ENCODE results near the gene SEC61A1.
A peak's percentile ranks its signal among the peaks of the same experiment; 100 is the strongest.

Gene SEC61A1

GRCh38 chr3:128051837-128052594, at the start of gene SEC61A1:
Gene SEC61A1 (plus strand): TSS chr3:128052437. CDS start chr3:128052553, 116 bp downstream.
- DNase-seq: peak; percentile 93 to 96

GRCh38 chr3:128004661-128005060, 47.6 kb upstream of the SEC61A1 start:
- DNase-seq: no peak

DNA sequence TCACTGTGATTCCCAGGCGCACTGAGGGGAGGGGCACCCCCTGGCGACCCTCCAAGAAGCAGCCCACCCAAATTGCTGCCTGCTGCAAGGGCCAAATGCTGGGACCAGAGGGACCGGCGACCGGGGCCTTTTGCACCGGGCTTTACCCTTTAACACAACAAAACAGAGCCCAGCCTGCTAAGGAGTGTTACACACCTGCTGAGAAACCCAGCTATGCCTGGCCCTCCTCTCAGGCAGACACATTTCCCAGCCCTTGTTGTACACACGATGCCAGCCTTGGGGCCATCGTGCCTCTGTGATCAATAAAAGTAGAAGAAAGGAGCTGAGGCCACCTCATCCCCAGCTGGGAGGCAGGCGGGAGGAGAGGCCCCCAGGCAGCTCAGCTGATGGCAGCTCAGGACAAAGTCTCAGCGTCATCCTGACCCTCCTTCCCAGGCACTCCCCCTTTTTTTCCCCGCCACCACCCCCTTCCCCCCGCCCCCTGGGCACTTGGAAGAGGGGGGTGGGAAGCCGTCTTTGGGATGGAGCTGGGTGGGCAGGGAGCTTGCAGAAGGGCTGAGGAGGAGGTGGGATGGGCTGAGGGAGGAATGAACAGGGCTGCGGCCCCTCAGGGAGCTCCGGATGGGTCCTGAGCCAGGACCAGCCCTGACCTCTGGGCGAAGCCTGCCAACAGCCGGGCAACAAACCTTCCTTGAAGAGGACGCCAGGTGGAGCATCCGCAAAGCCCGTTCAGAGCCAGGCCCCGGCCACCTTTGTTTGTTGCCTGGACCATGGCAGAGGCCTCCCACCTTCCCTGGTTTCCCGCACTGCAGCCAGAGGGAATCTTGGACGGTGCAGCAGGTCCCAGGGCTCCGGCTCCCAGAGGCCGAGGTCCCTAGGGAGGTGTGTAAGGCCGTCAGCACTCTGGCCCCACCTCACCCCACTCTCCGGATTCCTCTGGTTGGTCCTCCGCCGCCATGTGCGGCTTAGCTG, 45.9 kb upstream of the SEC61A1 start:
- no peak for DNase-seq

GRCh38 chr3:128007033-128007424, 45.2 kb upstream of the SEC61A1 start:
- no peak for DNase-seq

DNA sequence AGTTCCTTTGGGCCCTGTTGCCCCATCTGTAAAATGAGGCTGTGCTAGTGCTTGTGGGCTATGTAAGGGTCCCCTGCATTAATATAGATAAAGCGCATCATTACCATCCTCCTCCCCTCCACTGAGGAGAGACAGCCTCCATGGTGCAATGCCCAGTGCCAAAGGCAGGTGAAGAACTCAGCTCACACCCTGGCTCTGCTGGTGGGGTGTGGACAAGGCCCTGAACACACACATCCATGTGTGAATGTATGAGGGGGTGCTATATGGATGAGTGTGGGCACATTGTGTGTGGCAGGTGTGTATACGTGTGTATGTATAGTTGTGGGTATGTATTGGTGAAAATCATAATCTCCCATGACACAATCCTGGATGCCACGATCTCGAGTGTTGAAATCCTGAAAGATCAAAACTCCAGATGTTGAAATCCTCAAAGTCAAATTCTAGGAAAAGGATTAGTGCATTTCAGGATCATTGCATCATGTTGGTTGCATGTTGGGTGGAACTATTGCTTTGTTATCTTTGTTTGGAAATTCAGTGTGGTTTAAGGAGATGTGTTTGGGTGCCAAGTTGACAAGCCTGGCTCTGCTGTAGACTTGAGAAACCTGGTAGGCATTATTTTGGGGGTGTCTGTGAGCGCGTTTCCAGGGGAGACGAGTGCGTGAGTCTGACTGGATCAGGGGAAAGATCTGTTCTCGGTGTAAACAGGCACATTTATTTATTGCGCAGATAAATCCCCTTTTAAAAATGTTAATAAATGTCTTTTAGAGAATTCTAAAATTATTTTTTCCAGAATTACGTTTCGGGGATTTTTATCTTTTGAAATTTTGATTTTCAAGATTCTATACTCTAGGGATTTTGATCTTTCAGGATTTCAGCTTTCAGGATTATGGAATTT, 42.0 kb upstream of the SEC61A1 start:
- peak; percentile 50 to 66 for DNase-seq

DNA sequence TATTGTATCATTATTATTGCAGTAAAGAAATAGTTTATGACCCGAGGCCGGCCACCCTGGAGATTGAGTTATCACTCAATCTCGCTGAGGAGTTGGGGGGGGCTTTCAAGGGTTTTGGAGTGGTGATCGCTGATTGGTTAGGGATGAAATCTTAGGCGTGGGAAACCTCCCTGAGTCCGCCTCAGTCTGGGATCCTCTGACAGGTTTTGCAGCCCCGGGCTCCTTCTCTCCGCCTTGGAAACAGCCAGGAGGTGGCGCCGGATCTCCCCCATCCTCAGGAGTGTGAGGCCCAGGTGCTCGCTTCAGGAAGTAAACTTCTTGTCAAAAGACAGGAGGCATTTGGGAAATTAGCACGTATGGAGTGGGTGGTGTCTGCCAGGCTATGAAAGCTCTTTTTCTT, 41.1 kb upstream of the SEC61A1 start:
- DNase-seq: no peak

DNA sequence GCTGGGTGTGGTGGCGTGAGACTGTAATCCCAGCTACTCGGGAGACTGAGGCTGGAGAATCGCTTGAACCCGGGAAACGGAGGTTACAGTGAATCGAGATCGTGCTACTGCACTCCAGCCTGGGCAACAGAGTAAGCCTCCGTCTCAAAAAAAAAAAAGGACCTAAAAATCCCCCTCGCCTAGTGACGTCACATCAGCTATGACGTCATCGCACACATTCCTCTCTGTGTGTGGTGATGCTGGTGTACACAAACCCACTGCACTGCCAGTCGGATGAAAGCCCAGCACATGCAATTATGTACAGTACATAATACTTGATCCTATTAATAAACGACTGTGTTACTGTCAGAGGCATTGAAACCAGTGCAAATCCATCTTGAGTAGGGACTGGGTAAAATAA, 40.2 kb upstream of the SEC61A1 start:
- peak in 1 of 2 donors; percentile 8 for DNase-seq

GRCh38 chr3:128014548-128014947, 37.7 kb upstream of the SEC61A1 start:
- DNase-seq: no peak

DNA sequence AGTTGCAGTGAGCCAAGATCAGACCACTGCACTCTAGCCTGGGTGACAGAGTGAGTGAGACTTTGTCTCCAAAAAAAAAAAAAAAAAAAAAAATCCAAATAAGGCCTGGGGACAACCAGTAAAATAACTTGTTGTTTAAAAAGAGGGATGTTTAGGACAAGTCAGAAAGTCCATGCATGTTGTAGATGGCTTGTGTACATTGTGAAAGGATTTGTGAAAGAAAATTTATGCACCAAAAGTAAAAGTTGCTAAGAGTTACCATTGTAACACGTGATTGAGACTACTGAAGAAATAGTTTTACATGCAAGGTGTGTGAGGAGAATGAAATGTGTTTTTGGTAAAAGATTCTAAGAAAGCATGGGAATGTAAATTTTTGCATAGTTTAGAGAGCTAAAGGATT, 35.7 kb upstream of the SEC61A1 start:
- DNase-seq: no peak

- DNase-seq: no peak
Measured at GRCh38 chr3:128021768-128022372, 30.4 kb upstream of the SEC61A1 start.

DNA sequence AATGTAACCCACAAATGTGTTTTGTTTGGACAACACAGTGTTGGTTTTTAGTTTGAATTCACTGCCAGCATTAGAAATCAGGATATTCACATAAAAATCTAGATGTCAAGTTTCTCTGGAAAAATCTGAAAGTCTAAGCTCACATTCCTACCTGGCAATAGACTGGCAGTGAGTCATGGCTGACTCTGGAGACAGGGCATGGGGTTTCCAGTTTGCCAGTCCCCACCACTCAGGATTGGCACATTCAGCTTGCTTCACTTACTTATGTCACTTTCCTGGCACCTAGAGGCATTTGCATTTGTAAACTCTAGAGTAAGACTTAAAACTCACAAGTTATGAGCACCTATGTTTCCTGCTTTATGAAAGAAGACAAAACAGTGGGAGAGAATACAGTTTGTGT, 19.1 kb upstream of the SEC61A1 start:
- DNase-seq: no peak

DNA sequence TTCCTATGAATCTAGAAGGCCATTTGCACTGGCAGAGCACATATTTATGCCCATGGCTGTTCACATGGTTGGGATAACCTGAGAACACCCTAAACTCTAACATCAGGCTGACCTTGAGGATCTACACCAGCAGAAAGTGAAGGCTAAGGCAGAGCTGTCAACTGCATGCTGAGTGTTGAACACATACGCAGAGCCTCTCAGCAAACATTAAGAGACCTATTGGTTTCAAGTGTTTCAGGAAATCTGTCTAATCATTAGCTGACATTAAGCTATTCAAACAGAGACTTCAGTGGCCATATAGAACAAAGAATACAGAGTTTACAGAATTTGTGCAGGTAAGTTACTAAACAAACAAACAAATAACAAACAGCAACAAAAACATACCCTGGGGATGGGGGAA, 16.1 kb upstream of the SEC61A1 start:
- DNase-seq: no peak

- no peak for DNase-seq
Measured at GRCh38 chr3:128040041-128040440, 12.2 kb upstream of the SEC61A1 start.

- DNase-seq: no peak
Measured at GRCh38 chr3:128040660-128041059, 11.6 kb upstream of the SEC61A1 start.

DNA sequence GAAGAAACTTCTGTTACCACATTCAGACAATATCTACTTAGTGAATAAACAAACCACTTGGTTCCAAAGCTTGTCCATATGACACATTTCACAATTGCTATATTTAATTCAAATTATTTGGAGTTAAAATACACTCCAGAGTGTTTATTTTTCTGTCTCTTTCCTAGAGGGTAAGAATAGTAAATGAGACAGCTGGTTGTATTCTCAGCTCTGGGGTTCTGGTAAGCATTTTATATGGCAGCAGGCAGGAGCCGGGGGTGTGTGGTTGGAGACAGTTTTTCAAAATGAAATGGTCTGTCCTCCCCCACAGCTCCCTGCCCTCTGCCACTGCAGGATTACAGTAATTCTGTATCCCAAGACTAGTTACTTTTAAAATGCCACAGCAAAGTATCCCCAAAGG, 10.9 kb upstream of the SEC61A1 start:
- DNase-seq: no peak

DNA sequence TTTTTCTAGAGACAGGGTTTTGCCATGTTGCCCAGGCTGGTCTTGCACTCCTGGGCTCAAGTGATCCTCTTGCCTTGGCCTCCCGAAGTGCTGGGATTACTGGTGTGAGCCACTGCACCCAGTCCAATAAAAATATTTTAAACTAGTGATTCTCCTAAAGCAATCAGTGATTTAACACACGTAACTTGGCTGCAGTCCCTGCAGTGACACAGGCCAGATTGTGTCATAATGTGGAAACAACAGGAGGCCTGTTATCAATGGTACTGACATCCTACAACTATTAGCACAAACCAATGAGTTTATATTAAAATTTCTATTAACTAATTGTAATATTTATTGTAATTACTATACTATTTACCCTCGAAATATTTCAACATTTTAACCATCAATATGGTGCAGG, 1.6 kb upstream of the SEC61A1 start:
- DNase-seq: no peak

DNA sequence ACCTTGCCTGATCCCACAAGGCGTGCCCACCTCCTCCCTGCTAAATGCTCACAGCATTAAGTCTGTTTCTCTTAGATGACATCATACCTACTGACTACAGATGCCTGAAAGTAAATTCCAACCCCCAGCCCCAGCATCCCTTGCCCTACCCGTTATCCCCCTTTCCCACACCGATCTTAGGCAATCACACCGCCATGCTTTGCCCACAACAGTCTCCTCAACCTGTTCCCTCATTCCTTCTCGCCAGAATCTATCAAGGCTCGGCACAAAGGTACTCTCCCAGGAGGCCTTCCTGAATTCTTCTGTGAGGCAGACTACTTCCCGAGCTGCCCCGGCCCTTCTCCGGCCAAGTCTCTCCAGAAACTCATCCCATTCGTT, 789 bp upstream of the SEC61A1 start:
- DNase-seq: no peak

DNA sequence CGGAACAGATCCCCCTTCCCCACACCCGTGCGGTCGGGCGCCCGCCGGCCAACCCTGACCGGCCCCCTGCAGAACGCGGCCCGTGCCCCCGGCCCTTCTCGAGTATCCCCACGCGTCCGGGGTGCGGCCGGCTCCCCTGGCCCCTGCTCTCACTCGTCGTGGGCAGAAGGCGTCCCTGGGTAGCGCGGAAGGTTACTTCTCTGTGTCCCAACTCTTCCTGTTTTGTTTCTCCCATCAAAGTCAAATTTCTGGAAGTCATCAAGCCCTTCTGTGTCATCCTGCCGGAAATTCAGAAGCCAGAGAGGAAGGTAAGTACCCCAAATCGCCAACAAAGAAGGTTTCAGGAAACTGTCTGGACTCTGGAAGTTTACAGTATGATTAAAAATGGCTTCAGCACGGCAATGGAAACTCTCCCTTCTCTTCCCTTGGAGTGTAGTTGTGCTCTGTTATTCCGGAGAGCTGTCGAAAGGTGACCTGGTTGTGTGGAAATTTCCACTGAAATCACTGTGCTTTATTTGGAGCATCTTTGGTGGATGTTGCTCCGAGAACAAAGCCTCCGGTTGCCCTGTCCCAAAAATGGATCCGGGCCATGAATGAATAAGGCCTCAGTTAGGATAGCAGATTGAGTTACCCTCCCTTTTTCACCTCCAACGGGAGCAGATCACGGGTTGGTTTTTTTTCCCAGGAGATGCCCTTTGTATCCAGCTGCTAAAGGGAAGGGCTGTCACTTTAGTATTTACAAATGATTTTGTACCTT, 536 bp downstream of the SEC61A1 start:
- peak; percentile 27 to 34 for DNase-seq

GRCh38 chr3:128053614-128054013, 1.4 kb downstream of the SEC61A1 start:
- DNase-seq: no peak

GRCh38 chr3:128054367-128054766, 2.1 kb downstream of the SEC61A1 start:
- no peak for DNase-seq

- no peak for DNase-seq
Measured at GRCh38 chr3:128056258-128056657, 4.0 kb downstream of the SEC61A1 start.

All from inflammatory macrophage treated with lipopolysaccharide for 1 hour (primary cell).